Activated naive CD8-positive, alpha-beta T cell (primary cell): Measurements from ENCODE around the gene PABPC1L.

Experiments used
- H3K27ac Mint-ChIP-seq: one replicate; pipeline ENCODE4 v1.8.0; 2021; ENCODE audit warnings: mixed read lengths
- H3K27me3 Mint-ChIP-seq: one replicate; pipeline ENCODE4 v1.8.0; 2021; ENCODE audit warnings: mixed read lengths
- H3K36me3 Mint-ChIP-seq: one replicate; pipeline ENCODE4 v1.8.0; 2021; ENCODE audit warnings: mixed read lengths
- H3K4me1 Mint-ChIP-seq: one replicate; pipeline ENCODE4 v1.8.0; 2021; ENCODE audit warnings: low read depth, mixed read lengths
- H3K4me3 Mint-ChIP-seq: one replicate; pipeline ENCODE4 v1.8.0; 2021; ENCODE audit warnings: mild to moderate bottlenecking, mixed read lengths
- H3K9me3 Mint-ChIP-seq: one replicate; pipeline ENCODE4 v1.8.0; 2021; ENCODE audit warnings: low read depth, mixed read lengths

The PABPC1L gene

DNA sequence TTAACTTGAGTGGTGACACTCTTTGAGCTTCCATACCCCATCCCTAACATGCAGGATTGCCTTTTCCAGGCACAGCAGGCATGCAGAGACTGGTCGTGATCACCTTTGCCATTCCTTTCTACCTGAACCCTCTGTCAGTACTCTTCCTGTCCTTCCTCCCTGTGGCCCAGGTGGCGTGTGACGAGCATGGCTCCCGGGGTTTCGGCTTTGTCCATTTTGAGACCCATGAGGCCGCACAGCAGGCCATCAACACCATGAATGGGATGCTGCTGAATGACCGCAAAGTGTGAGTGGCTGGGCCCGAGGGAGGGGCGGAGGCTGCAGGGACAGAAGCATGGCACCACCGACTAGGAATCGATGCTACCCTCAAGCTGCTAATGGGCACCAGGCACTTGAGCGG lies 6.7 kb downstream of the PABPC1L start:
- Mint-ChIP-seq H3K27me3 (no peaks in the 10 kb centered on the region), H3K4me3 (no peak overlapping the region), H3K27ac (no peak overlapping the region), H3K36me3 (peaks cover 7% of the 10 kb centered on the region), H3K4me1 (peaks cover 18% of the 10 kb centered on the region), H3K9me3 (no peaks in the 10 kb centered on the region)

- Mint-ChIP-seq H3K27ac (no peak overlapping the region), H3K4me1 (peaks cover 16% of the 10 kb centered on the region), H3K27me3 (no peaks in the 10 kb centered on the region), H3K4me3 (no peak overlapping the region), H3K36me3 (peaks cover 7% of the 10 kb centered on the region), H3K9me3 (no peaks in the 10 kb centered on the region)
Measured at GRCh38 chr20:44917399-44917798, 7.5 kb downstream of the PABPC1L start.

- no peaks in the 10 kb centered on the region for H3K27me3 Mint-ChIP-seq
- H3K27ac Mint-ChIP-seq = no peak overlapping the region
- peaks cover 7% of the 10 kb centered on the region for H3K36me3 Mint-ChIP-seq
- H3K4me1 Mint-ChIP-seq = peaks cover 16% of the 10 kb centered on the region
- H3K4me3 Mint-ChIP-seq = no peak overlapping the region
- H3K9me3 Mint-ChIP-seq = no peaks in the 10 kb centered on the region
Measured at GRCh38 chr20:44918342-44918741, 8.5 kb downstream of the PABPC1L start.

DNA sequence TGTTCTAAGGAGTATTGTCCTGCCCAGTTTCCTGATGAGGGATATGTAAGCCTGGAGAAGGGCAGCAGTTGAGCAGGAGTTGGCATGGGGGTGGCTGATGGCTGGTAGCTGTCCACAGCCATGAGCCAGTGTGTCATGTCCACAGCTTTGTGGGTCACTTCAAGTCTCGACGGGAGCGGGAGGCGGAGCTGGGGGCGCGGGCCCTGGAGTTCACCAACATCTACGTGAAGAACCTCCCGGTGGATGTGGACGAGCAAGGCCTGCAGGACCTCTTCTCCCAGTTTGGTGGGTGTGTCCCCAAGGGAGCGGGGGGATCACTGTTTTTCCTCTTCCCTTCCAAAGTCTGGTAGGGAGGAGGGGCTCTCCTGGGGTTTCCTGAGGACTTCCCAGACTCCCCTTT lies 8.9 kb downstream of the PABPC1L start:
- no peaks in the 10 kb centered on the region for H3K27me3 Mint-ChIP-seq
- H3K4me3 Mint-ChIP-seq = no peak overlapping the region
- peaks cover 12% of the 10 kb centered on the region for H3K4me1 Mint-ChIP-seq
- H3K9me3 Mint-ChIP-seq = no peaks in the 10 kb centered on the region
- H3K27ac Mint-ChIP-seq = no peak overlapping the region
- peaks cover 7% of the 10 kb centered on the region for H3K36me3 Mint-ChIP-seq

GRCh38 chr20:44921447-44921846 lies 11.6 kb downstream of the PABPC1L start:
- peaks cover 9% of the 10 kb centered on the region for H3K36me3 Mint-ChIP-seq
- no peak overlapping the region for H3K4me3 Mint-ChIP-seq
- no peaks in the 10 kb centered on the region for H3K4me1 Mint-ChIP-seq
- H3K27ac Mint-ChIP-seq = no peak overlapping the region
- H3K27me3 Mint-ChIP-seq = no peaks in the 10 kb centered on the region
- H3K9me3 Mint-ChIP-seq = no peaks in the 10 kb centered on the region

DNA sequence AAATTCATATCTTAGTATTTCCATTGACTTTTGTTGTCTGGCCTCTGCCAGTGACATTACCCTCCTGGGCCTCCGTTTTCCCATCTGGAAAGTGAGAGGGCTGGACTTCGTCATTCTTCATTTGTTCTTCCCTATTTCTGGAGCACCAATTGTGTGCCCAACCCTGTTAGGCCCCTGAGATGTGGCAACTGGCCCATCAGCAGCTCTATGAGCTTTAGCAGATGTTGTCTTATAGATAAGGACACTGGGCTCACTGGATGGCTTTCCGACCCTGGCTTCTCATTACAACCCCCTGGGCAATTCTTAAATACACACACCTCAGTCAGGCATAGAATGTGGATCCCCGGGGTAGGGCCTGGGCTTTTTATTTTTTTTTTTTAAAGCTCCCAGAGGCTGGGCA lies 14.7 kb downstream of the PABPC1L start:
- Mint-ChIP-seq H3K36me3 (peaks cover 7% of the 10 kb centered on the region), H3K4me3 (no peak overlapping the region), H3K27ac (no peak overlapping the region), H3K4me1 (no peaks in the 10 kb centered on the region), H3K27me3 (no peaks in the 10 kb centered on the region), H3K9me3 (no peaks in the 10 kb centered on the region)

DNA sequence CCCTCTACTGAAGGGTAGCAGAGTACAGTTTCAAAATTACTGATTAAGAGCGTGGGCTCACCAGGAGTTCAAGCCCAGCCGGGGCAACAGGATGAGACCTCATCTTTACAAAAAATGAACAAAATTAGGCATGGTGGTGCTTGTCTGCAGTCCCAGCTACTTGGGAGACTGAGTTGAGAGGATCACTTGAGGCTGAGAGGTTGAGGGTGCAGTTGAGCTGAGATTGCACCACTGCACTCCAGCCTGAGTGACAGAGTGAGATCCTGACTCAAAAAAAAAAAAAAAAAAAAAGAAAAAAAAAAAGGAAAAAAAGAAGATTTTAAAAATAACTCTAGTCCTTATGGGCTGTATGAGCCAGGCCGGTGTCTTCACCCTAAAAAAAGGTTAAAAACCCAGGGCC lies 18.7 kb downstream of the PABPC1L start:
- Mint-ChIP-seq H3K9me3 (no peaks in the 10 kb centered on the region), H3K27me3 (no peaks in the 10 kb centered on the region), H3K27ac (no peak overlapping the region), H3K4me1 (no peaks in the 10 kb centered on the region), H3K4me3 (no peak overlapping the region), H3K36me3 (peaks cover 6% of the 10 kb centered on the region)

DNA sequence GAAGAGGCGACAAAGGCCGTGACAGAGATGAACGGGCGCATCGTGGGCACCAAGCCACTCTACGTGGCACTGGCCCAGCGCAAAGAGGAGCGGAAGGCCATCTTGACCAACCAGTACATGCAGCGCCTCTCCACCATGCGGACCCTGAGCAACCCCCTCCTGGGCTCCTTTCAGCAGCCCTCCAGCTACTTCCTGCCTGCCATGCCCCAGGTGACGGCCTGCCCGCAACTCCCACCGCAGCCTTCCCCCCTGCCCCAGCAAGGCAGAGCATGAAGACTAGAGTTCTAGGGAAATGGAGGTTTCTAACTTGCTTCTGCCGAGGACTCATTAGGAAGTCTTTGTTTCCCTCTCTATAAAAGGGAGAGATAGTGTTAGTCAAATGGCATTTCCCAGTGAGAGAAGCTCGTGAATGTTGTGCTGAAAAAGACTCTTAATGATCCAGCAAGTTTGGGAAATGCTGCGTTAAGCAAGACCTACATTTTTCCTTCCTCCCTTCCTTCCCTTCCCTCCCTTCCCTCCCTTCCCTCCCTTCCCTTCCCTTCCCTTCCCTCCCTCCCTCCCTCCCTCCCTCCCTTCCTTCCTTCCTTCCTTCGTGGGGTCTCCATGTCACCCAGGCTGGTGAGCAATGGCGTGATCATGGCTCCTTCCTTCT lies 20.8 kb downstream of the PABPC1L start:
- H3K9me3 Mint-ChIP-seq = no peaks in the 10 kb centered on the region
- H3K4me3 Mint-ChIP-seq = no peak overlapping the region
- no peaks in the 10 kb centered on the region for H3K4me1 Mint-ChIP-seq
- H3K36me3 Mint-ChIP-seq = peaks cover 5% of the 10 kb centered on the region
- H3K27ac Mint-ChIP-seq = no peak overlapping the region
- H3K27me3 Mint-ChIP-seq = no peaks in the 10 kb centered on the region

DNA sequence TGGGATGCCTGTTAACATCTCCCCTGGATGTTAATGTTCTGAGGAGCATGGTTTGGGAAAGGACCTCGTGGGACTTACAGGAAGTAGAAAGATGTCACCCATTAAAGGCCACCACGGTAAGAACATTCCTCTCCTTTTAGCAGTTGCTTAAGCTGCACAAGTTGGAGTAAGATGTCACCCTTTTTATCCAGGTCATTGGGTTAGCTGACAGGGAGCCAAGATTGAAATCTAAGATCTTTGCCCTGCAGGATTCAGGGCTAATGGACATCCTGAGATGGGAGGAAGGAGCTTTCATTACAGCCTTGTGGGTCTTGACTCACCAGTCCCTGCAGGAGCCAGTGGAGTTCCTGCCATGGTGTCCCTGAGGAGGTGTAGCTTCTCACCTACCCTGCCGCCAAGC lies 22.1 kb downstream of the PABPC1L start:
- no peaks in the 10 kb centered on the region for H3K4me1 Mint-ChIP-seq
- H3K36me3 Mint-ChIP-seq = peaks cover 7% of the 10 kb centered on the region
- no peaks in the 10 kb centered on the region for H3K27me3 Mint-ChIP-seq
- H3K9me3 Mint-ChIP-seq = no peaks in the 10 kb centered on the region
- no peak overlapping the region for H3K4me3 Mint-ChIP-seq
- no peak overlapping the region for H3K27ac Mint-ChIP-seq

DNA sequence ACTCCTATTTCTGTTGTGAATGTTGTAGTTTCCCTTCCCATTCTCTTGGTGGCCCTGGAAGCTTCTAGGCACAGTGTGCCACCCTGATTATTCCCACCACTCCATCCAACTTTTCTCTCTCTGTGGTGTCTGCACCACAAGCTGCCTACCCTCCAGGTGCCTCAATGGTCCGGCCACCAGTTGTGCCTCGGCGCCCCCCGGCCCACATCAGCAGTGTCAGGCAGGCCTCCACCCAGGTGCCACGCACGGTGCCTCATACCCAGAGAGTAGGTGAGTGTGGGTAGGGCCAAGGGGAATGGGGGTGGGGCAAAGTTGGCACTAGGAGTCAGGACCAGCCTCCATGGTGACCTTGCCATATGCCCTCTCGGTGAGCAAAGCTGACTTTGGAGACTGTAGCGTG lies 23.1 kb downstream of the PABPC1L start:
- Mint-ChIP-seq H3K9me3 (no peaks in the 10 kb centered on the region), H3K27me3 (no peaks in the 10 kb centered on the region), H3K27ac (no peak overlapping the region), H3K36me3 (peaks cover 7% of the 10 kb centered on the region), H3K4me3 (no peak overlapping the region), H3K4me1 (no peaks in the 10 kb centered on the region)

- no peaks in the 10 kb centered on the region for H3K27me3 Mint-ChIP-seq
- H3K36me3 Mint-ChIP-seq = peaks cover 7% of the 10 kb centered on the region
- no peak overlapping the region for H3K27ac Mint-ChIP-seq
- H3K4me3 Mint-ChIP-seq = no peak overlapping the region
- no peaks in the 10 kb centered on the region for H3K4me1 Mint-ChIP-seq
- no peaks in the 10 kb centered on the region for H3K9me3 Mint-ChIP-seq
Measured at GRCh38 chr20:44936510-44936909, 26.6 kb downstream of the PABPC1L start.

DNA sequence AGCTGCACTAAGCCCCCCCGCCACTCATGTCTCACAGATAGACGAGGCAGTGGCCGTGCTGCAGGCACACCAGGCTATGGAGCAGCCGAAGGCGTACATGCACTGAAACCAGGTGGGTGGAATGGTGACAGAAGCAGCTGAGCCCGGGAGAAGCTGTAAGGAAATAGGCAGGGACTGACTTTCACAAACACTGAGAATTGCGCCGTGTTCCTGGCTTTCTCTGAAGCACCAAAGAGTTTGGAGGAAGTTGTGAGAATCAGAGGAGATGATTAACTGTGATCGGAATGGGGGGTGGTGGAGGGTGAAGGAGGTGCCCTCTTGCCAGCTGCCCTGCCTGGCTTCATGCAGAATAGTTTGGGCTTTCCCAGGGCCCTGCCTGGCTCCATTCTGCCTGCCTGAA lies 28.8 kb downstream of the PABPC1L start:
- no peaks in the 10 kb centered on the region for H3K27me3 Mint-ChIP-seq
- H3K9me3 Mint-ChIP-seq = no peaks in the 10 kb centered on the region
- peak overlapping the region; percentile 2 for H3K27ac Mint-ChIP-seq
- H3K4me3 Mint-ChIP-seq = no peak overlapping the region
- peaks cover 6% of the 10 kb centered on the region for H3K36me3 Mint-ChIP-seq
- H3K4me1 Mint-ChIP-seq = no peaks in the 10 kb centered on the region

GRCh38 chr20:44941120-44941691 lies 31.3 kb downstream of the PABPC1L start:
- peak overlapping the region; percentile 13 for H3K27ac Mint-ChIP-seq
- H3K4me1 Mint-ChIP-seq = no peaks in the 10 kb centered on the region
- no peaks in the 10 kb centered on the region for H3K27me3 Mint-ChIP-seq
- peaks cover 4% of the 10 kb centered on the region for H3K36me3 Mint-ChIP-seq
- H3K9me3 Mint-ChIP-seq = no peaks in the 10 kb centered on the region
- no peak overlapping the region for H3K4me3 Mint-ChIP-seq

- H3K27me3 Mint-ChIP-seq = no peaks in the 10 kb centered on the region
- H3K36me3 Mint-ChIP-seq = peaks cover 7% of the 10 kb centered on the region
- no peak overlapping the region for H3K27ac Mint-ChIP-seq
- H3K9me3 Mint-ChIP-seq = no peaks in the 10 kb centered on the region
- peaks cover 2% of the 10 kb centered on the region for H3K4me1 Mint-ChIP-seq
- H3K4me3 Mint-ChIP-seq = no peak overlapping the region
Measured at GRCh38 chr20:44942264-44942973, 32.6 kb downstream of the PABPC1L start.

DNA sequence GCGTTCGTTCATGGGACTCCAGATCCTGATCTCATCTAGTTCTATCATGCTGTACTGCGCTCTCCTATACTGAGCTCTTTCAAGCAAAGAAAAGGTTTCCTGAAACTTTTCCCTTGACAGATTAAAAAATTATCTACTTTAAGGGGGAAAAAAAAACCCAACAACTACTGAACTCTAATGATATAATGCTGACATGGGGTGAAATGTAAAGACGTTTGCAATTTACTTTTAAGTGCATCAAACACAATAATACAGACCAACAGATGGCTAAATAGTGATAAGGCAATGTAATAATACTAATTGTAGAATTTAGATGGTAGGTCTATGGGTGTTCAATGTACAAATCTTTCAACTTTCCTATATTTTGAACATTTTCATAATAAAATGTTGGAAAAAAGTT lies 34.0 kb downstream of the PABPC1L start:
- Mint-ChIP-seq H3K27me3 (no peaks in the 10 kb centered on the region), H3K36me3 (peaks cover 7% of the 10 kb centered on the region), H3K9me3 (no peaks in the 10 kb centered on the region), H3K27ac (peak overlapping the region; percentile 34), H3K4me3 (no peak overlapping the region), H3K4me1 (peaks cover 2% of the 10 kb centered on the region)
